Medulla oblongata (tissue), 1 donor: ENCODE results near the gene ENTHD1.
"Not testable (repeated sequence)": the region's sequence is repeated elsewhere in the genome, so short reads cannot be mapped to it uniquely, and the experiment has no call there.

Source experiments
- DNase-seq: peaks from one replicate; pipeline ENCODE4 v3.0.0-alpha.2; 2015; ENCODE audit errors: extremely low spot score

Gene ENTHD1

GRCh38 chr22:39900306-39901227, 7.0 kb upstream of the ENTHD1 start, which contains the start of gene GRAP2:
TSS of gene GRAP2 (plus strand) at chr22:39901084. CDS start at chr22:39947107, 46,023 bp downstream.
- DNase-seq: no peak

GRCh38 chr22:39898997-39899396, 5.4 kb upstream of the ENTHD1 start:
- DNase-seq: peak; percentile 45

GRCh38 chr22:39897841-39898240, 4.3 kb upstream of the ENTHD1 start:
- no peak for DNase-seq

- DNase-seq: no peak
These were observed 2.9 kb upstream of the ENTHD1 start for GRCh38 chr22:39896313-39896996.

- no peak for DNase-seq
These were observed 2.1 kb upstream of the ENTHD1 start for GRCh38 chr22:39895682-39896081.

GRCh38 chr22:39894554-39895092, 1.1 kb upstream of the ENTHD1 start:
- DNase-seq: no peak

- DNase-seq: not testable (repeated sequence)
These were observed 3.6 kb downstream of the ENTHD1 start for GRCh38 chr22:39889924-39890323.

- no peak for DNase-seq
These were observed 10.5 kb downstream of the ENTHD1 start for GRCh38 chr22:39883057-39883456.

- no peak for DNase-seq
These were observed 12.8 kb downstream of the ENTHD1 start for GRCh38 chr22:39880722-39881121.

GRCh38 chr22:39877079-39877845, 16.3 kb downstream of the ENTHD1 start:
- no peak for DNase-seq

GRCh38 chr22:39875176-39875885, 18.2 kb downstream of the ENTHD1 start:
- not testable (repeated sequence) for DNase-seq

GRCh38 chr22:39873965-39874364, 19.6 kb downstream of the ENTHD1 start:
- DNase-seq: no peak

GRCh38 chr22:39872548-39872947, 21.0 kb downstream of the ENTHD1 start:
- no peak for DNase-seq

GRCh38 chr22:39871008-39871798, 22.4 kb downstream of the ENTHD1 start:
- DNase-seq: no peak

- DNase-seq: not testable (repeated sequence)
These were observed 23.8 kb downstream of the ENTHD1 start for GRCh38 chr22:39869797-39870196.

- DNase-seq: no peak
These were observed 24.8 kb downstream of the ENTHD1 start for GRCh38 chr22:39868741-39869140.

- DNase-seq: no peak
These were observed 33.5 kb downstream of the ENTHD1 start for GRCh38 chr22:39859903-39860588.

- no peak for DNase-seq
These were observed 37.0 kb downstream of the ENTHD1 start for GRCh38 chr22:39856588-39856987.

GRCh38 chr22:39852799-39853198, 40.8 kb downstream of the ENTHD1 start:
- no peak for DNase-seq
